Ovary (tissue), 3 donors: Measurements from ENCODE around the gene RRP12.

Source experiments
- CTCF ChIP-seq, 3 donors: fragments of 450-650 bp in 2 of 3; fragments of 200-600 bp in 1 of 3; IDR thresholded peaks; one replicate each; pipeline versions ENCODE4 v1.5.1 to v1.8.0; 2016 to 2022; ENCODE audit warnings: antibody characterized with exemption in 3 of 3, mild to moderate bottlenecking in 1 of 3
- EP300 ChIP-seq: sonication (generic); formaldehyde crosslinking; IDR thresholded peaks from one replicate; pipeline ENCODE4 v1.6.1; 2017; ENCODE audit warnings: antibody characterized with exemption
- POLR2A ChIP-seq: fragments of 450-650 bp; IDR thresholded peaks from one replicate; pipeline ENCODE4 v1.6.1; 2017; ENCODE audit warnings: antibody characterized with exemption, mild to moderate bottlenecking, moderate library complexity
- donor health status: DM: no; HTN: no; CAD: no.

GRCh38 chr10:97336446-97336845 is 64.7 kb downstream of the RRP12 start:
- TF ChIP-seq CTCF (IDR thresholded peaks at IDR 0.05), result no peak
- TF ChIP-seq POLR2A, result no peak
- no peak for TF ChIP-seq EP300
